Transverse colon (tissue), 4 donors: Measurements from ENCODE around the gene PLEKHA1.

Experiments
- CTCF ChIP-seq, 5 experiments: fragments of 200-600 bp in 3 of 5; fragments of 450-650 bp in 2 of 5; sonication (generic) in 3 of 5; IDR thresholded peaks; 1 replicate in 2 of 5; 2 replicates in 3 of 5; pipeline ENCODE4 v1.5.1; 2016 to 2017; ENCODE audit warnings: antibody characterized with exemption in 5 of 5, inconsistent platforms in 3 of 5, mild to moderate bottlenecking in 2 of 5, moderate library complexity in 1 of 5
- POLR2A ChIP-seq: fragments of 450-650 bp; IDR thresholded peaks from one replicate; pipeline ENCODE4 v1.6.1; 2016; ENCODE audit warnings: antibody characterized with exemption, mild to moderate bottlenecking, moderate library complexity
- POLR2AphosphoS5 ChIP-seq, 3 donors: sonication (generic); formaldehyde crosslinking; IDR thresholded peaks; one replicate each; pipeline ENCODE4 v1.6.1; 2016; ENCODE audit warnings: antibody characterized with exemption in 3 of 3

- TF ChIP-seq CTCF (IDR thresholded peaks at IDR 0.05): no peak
- TF ChIP-seq POLR2A: no peak
- TF ChIP-seq POLR2AphosphoS5 (IDR thresholded peaks at IDR 0.05): no peak
These were observed 43.4 kb upstream of the PLEKHA1 start for GRCh38 chr10:122331100-122331499.
